HFFc6 (cell line): ENCODE results near the gene AQP1. TPM values are rescaled to one million over a fixed set of nuclear protein-coding genes. Genes with fewer than 3 reads are reported as not detected.

Experiments used
- DNase-seq: peaks from one replicate; pipeline ENCODE4 v3.0.0-alpha.2; 2018
- H3K27ac Mint-ChIP-seq: 2 replicates; pipeline ENCODE4 v1.8.0; 2020; ENCODE audit warnings: mild to moderate bottlenecking, mixed read lengths
- H3K27me3 Mint-ChIP-seq: 2 replicates; pipeline ENCODE4 v1.8.0; 2021; ENCODE audit warnings: mild to moderate bottlenecking, moderate library complexity, mixed read lengths; ENCODE audit not compliant: insufficient read depth
- H3K36me3 Mint-ChIP-seq: 2 replicates; pipeline ENCODE4 v1.8.0; 2021; ENCODE audit warnings: low read depth, mixed read lengths
- H3K4me1 Mint-ChIP-seq: 2 replicates; pipeline ENCODE4 v1.8.0; 2020; ENCODE audit warnings: low read depth, mixed read lengths
- H3K4me3 Mint-ChIP-seq: 2 replicates; pipeline ENCODE4 v1.8.0; 2020; ENCODE audit warnings: mild to moderate bottlenecking, moderate library complexity, mixed read lengths
- H3K9me3 Mint-ChIP-seq: 2 replicates; pipeline ENCODE4 v1.8.0; 2020; ENCODE audit warnings: mild to moderate bottlenecking, mixed read lengths
- total RNA-seq, 6 experiments: library from RNA; stranded (reverse); fragmentation: NEBNext Ultra II Directional; extraction: Animal tissue kit (Norgen Biotek cat#: 25700); gene quantifications; 2 replicates in 1 of 6; 3 replicates in 5 of 6; pipeline ENCODE4 v1.2.3, GENCODE V29; 2021
- TF ChIP-seq, protein P1 (sequence below): fragments of 200-600 bp; sonication (generic); IDR thresholded peaks from 2 replicates; pipeline ENCODE4 v1.5.0; 2021; ENCODE audit warnings: antibody characterized with exemption, mild to moderate bottlenecking

The AQP1 gene
- total RNA-seq, 6 experiments from 2014 or later: 0.40 to 0.94 (median 0.57) TPM

DNA sequence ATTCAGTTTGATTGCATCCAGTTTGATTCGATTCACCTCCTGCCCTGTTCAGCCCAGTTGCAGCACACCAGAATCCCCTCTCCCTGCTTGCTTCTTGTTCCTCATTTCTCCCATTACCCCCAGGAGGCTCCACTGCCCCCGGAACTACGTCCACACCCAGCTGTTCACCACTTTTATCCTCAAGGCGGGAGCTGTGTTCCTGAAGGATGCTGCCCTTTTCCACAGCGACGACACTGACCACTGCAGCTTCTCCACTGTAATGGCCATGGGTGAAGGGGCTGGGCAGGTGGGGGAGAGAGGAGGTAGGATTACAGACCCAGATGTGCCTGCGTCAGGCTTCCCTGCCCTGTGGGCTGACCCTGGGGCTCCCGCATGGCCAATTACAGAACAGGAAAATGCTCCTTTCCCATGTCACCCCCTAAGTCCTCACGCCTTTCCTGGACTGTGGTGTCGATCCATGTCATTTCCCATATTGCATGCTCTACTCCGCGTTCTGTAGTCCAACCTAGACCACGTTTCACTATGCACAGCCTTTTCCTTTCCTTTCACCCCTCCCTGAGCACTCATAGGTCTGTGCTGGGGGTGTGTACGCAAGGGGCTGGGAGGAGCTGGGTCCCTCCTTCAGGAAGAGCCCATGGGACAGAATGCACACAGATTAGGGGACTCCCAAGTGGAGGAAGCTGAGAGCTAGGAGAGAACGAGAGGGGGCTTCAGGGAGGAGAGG lies 60.3 kb downstream of the AQP1 start:
- no peaks in the 10 kb centered on the region for H3K4me1 Mint-ChIP-seq
- peaks cover 41% of the 10 kb centered on the region for H3K27me3 Mint-ChIP-seq
- no peak for DNase-seq
- no peak overlapping the region for H3K27ac Mint-ChIP-seq
- no peaks in the 10 kb centered on the region for H3K36me3 Mint-ChIP-seq
- H3K4me3 Mint-ChIP-seq: no peak overlapping the region
- TF ChIP-seq, protein P1, sequence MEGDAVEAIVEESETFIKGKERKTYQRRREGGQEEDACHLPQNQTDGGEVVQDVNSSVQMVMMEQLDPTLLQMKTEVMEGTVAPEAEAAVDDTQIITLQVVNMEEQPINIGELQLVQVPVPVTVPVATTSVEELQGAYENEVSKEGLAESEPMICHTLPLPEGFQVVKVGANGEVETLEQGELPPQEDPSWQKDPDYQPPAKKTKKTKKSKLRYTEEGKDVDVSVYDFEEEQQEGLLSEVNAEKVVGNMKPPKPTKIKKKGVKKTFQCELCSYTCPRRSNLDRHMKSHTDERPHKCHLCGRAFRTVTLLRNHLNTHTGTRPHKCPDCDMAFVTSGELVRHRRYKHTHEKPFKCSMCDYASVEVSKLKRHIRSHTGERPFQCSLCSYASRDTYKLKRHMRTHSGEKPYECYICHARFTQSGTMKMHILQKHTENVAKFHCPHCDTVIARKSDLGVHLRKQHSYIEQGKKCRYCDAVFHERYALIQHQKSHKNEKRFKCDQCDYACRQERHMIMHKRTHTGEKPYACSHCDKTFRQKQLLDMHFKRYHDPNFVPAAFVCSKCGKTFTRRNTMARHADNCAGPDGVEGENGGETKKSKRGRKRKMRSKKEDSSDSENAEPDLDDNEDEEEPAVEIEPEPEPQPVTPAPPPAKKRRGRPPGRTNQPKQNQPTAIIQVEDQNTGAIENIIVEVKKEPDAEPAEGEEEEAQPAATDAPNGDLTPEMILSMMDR: no peak
- H3K9me3 Mint-ChIP-seq: no peaks in the 10 kb centered on the region

DNA sequence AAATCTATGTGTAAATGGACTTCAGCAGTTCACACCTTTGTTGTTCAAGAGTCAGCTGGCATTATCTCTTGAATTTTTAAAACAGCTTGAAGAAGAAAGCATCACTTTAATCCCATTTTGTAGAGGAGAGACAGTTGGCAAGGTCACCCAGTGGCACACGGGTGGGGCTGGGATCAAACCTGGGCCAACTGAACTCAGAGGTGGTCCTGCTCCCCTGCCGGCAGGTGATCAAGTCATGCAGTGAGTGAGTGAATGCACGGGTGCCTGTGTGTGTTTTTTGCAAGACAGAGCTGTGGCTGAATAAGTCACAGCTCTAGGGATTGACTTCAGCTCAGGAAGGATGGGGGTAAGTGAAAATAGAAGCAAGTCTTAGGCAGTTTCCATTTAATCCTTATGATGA lies 61.6 kb downstream of the AQP1 start:
- H3K9me3 Mint-ChIP-seq: no peaks in the 10 kb centered on the region
- H3K36me3 Mint-ChIP-seq: no peaks in the 10 kb centered on the region
- H3K27me3 Mint-ChIP-seq: peaks cover 35% of the 10 kb centered on the region
- no peak overlapping the region for H3K27ac Mint-ChIP-seq
- no peak overlapping the region for H3K4me3 Mint-ChIP-seq
- no peak for DNase-seq
- H3K4me1 Mint-ChIP-seq: no peaks in the 10 kb centered on the region
- TF ChIP-seq, protein P1: no peak

DNA sequence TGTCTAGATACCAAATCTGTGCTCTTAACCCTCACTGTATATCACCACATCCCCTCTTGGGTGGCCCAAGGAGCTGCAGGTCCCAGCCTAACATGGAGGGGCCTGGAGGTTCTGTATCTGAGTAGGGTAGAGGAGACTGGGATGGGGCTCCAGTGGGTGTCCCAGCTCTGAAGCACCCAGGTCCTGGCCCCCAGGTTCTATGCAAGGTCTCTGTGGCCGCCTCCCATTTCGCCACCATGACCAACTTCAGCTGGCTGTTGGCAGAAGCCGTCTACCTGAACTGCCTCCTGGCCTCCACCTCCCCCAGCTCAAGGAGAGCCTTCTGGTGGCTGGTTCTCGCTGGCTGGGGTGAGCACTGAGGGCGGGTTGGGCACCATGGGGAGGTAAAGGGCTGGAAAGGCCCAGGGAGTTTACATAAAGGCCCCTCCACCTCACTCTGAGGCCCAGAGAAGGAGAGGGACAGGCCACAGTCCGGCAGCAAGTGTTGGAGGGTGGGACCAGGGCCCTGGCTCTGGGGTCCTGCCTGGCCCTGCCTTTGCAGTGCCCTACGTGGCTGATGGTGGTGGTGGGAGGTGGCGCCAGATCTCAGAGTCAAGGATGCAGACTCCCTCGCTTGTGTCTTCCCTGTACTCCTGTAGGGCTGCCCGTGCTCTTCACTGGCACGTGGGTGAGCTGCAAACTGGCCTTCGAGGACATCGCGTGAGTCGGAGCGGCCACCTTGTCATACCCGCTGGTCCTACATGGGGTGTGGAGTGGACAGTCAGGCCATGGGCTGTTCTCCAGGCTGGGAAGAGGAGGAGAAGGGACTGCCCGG lies 62.3 kb downstream of the AQP1 start:
- no peaks in the 10 kb centered on the region for H3K4me1 Mint-ChIP-seq
- DNase-seq: no peak
- H3K27me3 Mint-ChIP-seq: peaks cover 36% of the 10 kb centered on the region
- TF ChIP-seq, protein P1: no peak
- H3K9me3 Mint-ChIP-seq: no peaks in the 10 kb centered on the region
- H3K27ac Mint-ChIP-seq: no peak overlapping the region
- H3K4me3 Mint-ChIP-seq: no peak overlapping the region
- no peaks in the 10 kb centered on the region for H3K36me3 Mint-ChIP-seq

DNA sequence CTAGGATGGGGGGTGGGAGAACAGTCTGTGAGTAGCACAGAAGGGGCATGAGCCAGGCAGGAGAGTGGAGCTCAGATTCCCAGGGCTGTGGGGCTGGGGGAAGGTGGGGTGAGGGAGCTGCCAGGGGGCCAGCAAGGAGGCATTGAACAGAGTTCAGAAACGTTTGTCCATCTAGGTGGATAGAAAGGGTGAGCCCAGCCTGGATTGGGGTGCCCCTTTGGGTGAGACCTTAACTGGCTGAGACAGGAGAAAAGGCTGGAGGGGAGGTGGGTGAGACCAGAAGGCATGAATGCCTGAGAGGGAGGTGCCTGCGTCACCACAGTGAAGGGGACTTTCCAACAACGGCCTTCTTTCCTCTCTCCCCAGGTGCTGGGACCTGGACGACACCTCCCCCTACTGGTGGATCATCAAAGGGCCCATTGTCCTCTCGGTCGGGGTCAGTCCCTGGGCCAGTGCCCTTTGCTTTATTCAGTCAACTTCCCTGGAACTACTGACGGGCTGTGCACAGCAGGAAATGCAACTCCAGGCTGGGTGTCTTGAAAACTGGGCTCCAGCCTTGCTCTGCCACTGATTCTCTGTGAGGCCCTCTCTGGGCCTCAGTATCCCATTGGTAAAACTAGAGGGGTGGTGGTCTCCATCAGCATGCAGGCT lies 63.1 kb downstream of the AQP1 start:
- no peaks in the 10 kb centered on the region for H3K9me3 Mint-ChIP-seq
- H3K4me1 Mint-ChIP-seq: no peaks in the 10 kb centered on the region
- TF ChIP-seq, protein P1: peak; percentile 85
- no peaks in the 10 kb centered on the region for H3K36me3 Mint-ChIP-seq
- DNase-seq: no peak
- H3K27me3 Mint-ChIP-seq: peaks cover 43% of the 10 kb centered on the region
- no peak overlapping the region for H3K27ac Mint-ChIP-seq
- no peak overlapping the region for H3K4me3 Mint-ChIP-seq

Other genes starting within 250 kb of the AQP1 start
- gene CRHR2, start 229.4 kb upstream of the AQP1 start, total RNA-seq: not detected
- not detected for gene INMT, start 159.7 kb upstream of the AQP1 start, total RNA-seq
- gene MINDY4, start 140.4 kb upstream of the AQP1 start, total RNA-seq: 1 to 10 TPM; 2.3 to 3.3 (median 2.6) TPM
- not detected for gene GHRHR, start 52.1 kb downstream of the AQP1 start, total RNA-seq
- gene ADCYAP1R1, start 140.5 kb downstream of the AQP1 start, total RNA-seq: under 1 TPM in 1 of 6 experiments, not detected in 5; 0.03 TPM